Sigmoid colon (tissue), 7 donors: ENCODE measurements around the gene ACSM5. TPM values are rescaled to one million over a fixed set of nuclear protein-coding genes. Genes with fewer than 3 reads are reported as not detected.

Experiments
- DNase-seq: peaks from one replicate; pipeline ENCODE4 v3.0.0-alpha.2; 2019
- H3K27ac ChIP-seq, 4 donors: fragments of 200-600 bp; sonication (generic); one replicate each; pipeline ENCODE4 v1.5.1; 2016 to 2019; ENCODE audit warnings: mild to moderate bottlenecking in 1 of 4
- H3K27me3 ChIP-seq, 3 donors: fragments of 200-600 bp; sonication (generic); one replicate each; pipeline ENCODE4 v1.5.1; 2019; ENCODE audit warnings: mild to moderate bottlenecking in 1 of 3
- H3K36me3 ChIP-seq, 4 donors: fragments of 200-600 bp; sonication (generic); one replicate each; pipeline ENCODE4 v1.5.1; 2016 to 2019
- H3K4me1 ChIP-seq, 4 donors: fragments of 200-600 bp; sonication (generic); one replicate each; pipeline ENCODE4 v1.5.1; 2017 to 2019
- H3K4me3 ChIP-seq, 4 donors: fragments of 200-600 bp; sonication (generic); one replicate each; pipeline ENCODE4 v1.5.1; 2017 to 2019; ENCODE audit warnings: mild to moderate bottlenecking in 2 of 4, moderate library complexity in 1 of 4
- H3K9me3 ChIP-seq, 4 donors: fragments of 200-600 bp in 3 of 4; sonication (generic) in 3 of 4; one replicate each; pipeline versions ENCODE4 v1.5.1 to v1.6.1; 2013 to 2019
- CTCF ChIP-seq, 4 experiments: fragments of 450-650 bp in 3 of 4; fragments of 200-600 bp in 1 of 4; IDR thresholded peaks; one replicate each; pipeline ENCODE4 v1.5.1; 2016 to 2019; ENCODE audit warnings: antibody characterized with exemption in 4 of 4, mild to moderate bottlenecking in 3 of 4, moderate library complexity in 2 of 4
- EP300 ChIP-seq, 4 donors: sonication (generic); formaldehyde crosslinking; IDR thresholded peaks; one replicate each; pipeline ENCODE4 v1.6.1; 2017; ENCODE audit warnings: antibody characterized with exemption in 4 of 4
- POLR2A ChIP-seq, 2 donors: fragments of 450-650 bp; IDR thresholded peaks; one replicate each; pipeline ENCODE4 v1.6.1; 2016; ENCODE audit warnings: antibody characterized with exemption in 2 of 2, mild to moderate bottlenecking in 2 of 2, moderate library complexity in 2 of 2
- POLR2AphosphoS5 ChIP-seq, 4 donors: sonication (generic); formaldehyde crosslinking; IDR thresholded peaks; one replicate each; pipeline ENCODE4 v1.6.1; 2017; ENCODE audit warnings: antibody characterized with exemption in 4 of 4
- WGBS, 2 donors: extraction: QIAGEN DNeasy Blood & Tissue Kit; methylation state at CpG; one replicate each; pipeline ENCODE4 v1.1.7; 2013; 5-methylcytosine and 5-hydroxymethylcytosine counted together
- intact Hi-C: fragments of 100-400 bp; cut with DNase I; formaldehyde crosslinking; loops from one replicate; pipeline ENCODE4 v1.15.1; 2023
- polyA plus RNA-seq, 3 donors: library from polyadenylated mRNA; stranded (reverse); fragments of 200-250 nt; gene quantifications; one replicate each; pipeline ENCODE4 v1.2.3, GENCODE V29; 2013
- total RNA-seq, 4 donors: library from RNA; depleted of rRNA; stranded (reverse); fragments of >200 nt; gene quantifications; one replicate each; pipeline ENCODE4 v1.1.0, GENCODE V29; 2016
- donor health status: healthy with polysubstance abuse.
- donor health status: Bipolar disorder and iron deficiency.
- donor health status: healthy.

ACSM5 gene
- 10 to 100 TPM in 1 of 4 donors, 1 to 10 TPM in 3; 2.8 to 11.4 (median 4.0) TPM for total RNA-seq
- polyA plus RNA-seq: 1 to 10 TPM in 2 of 3 donors, under 1 TPM in 1; 0.69 to 4.2 (median 1.3) TPM

GRCh38 chr16:20409398-20410120 lies at the start of gene ACSM5:
Gene ACSM5, plus strand, starts transcription at chr16:20409534. Its CDS starts 1,951 bp downstream, at chr16:20411485.
- no peaks in the 10 kb centered on the region for H3K36me3 ChIP-seq
- peak within 1 kb of the TSS in 1 of 4 donors; percentile 13 for H3K4me3 ChIP-seq
- no peaks in the 10 kb centered on the region for H3K4me1 ChIP-seq
- DNase-seq: peak; percentile 86
- intact Hi-C loops: no loop called here
- 82 to 83% methylated on average over 6 of the region's 6 CpGs for WGBS, 2 donors
- H3K9me3 ChIP-seq: no peaks in the 10 kb centered on the region
- H3K27ac ChIP-seq: peak within 1 kb of the TSS in 3 of 4 donors; percentile 19 to 31 (median 31)
- TF ChIP-seq POLR2A (IDR thresholded peaks at IDR 0.05) (no peak), POLR2AphosphoS5 (IDR thresholded peaks at IDR 0.05) (peak in 3 of 4 donors; percentile 7 to 53 (median 40))
- H3K27me3 ChIP-seq: no peaks in the 10 kb centered on the region

GRCh38 chr16:20359997-20360396 lies 49.3 kb upstream of the ACSM5 start:
- intact Hi-C loops: no loop called here
- Histone ChIP-seq H3K9me3 (no peaks in the 10 kb centered on the region), H3K27me3 (peaks cover 0 to 11% (median 0%) of the 10 kb centered on the region in 3 donors), H3K4me3 (no peak overlapping the region), H3K4me1 (no peaks in the 10 kb centered on the region), H3K27ac (no peak overlapping the region), H3K36me3 (no peaks in the 10 kb centered on the region)
- no peak for DNase-seq
- 67 to 78% methylated on average over 2 of the region's 2 CpGs for WGBS, 2 donors
- TF ChIP-seq POLR2AphosphoS5 (IDR thresholded peaks at IDR 0.05) (no peak), CTCF (IDR thresholded peaks at IDR 0.05) (no peak), POLR2A (IDR thresholded peaks at IDR 0.05) (no peak), EP300 (IDR thresholded peaks at IDR 0.05) (no peak)

GRCh38 chr16:20363191-20363590 lies 46.1 kb upstream of the ACSM5 start:
- Histone ChIP-seq H3K27ac (no peak overlapping the region), H3K4me3 (no peak overlapping the region), H3K9me3 (no peaks in the 10 kb centered on the region), H3K27me3 (peaks cover 0 to under 1% (median 0%) of the 10 kb centered on the region in 3 donors), H3K36me3 (no peaks in the 10 kb centered on the region), H3K4me1 (no peaks in the 10 kb centered on the region)
- TF ChIP-seq CTCF (IDR thresholded peaks at IDR 0.05) (no peak), POLR2A (IDR thresholded peaks at IDR 0.05) (no peak), POLR2AphosphoS5 (IDR thresholded peaks at IDR 0.05) (no peak), EP300 (IDR thresholded peaks at IDR 0.05) (no peak)
- no peak for DNase-seq
- intact Hi-C loops: no loop called here
- 51 to 72% methylated on average over 2 of the region's 2 CpGs for WGBS, 2 donors

- TF ChIP-seq CTCF (IDR thresholded peaks at IDR 0.05) (no peak), EP300 (IDR thresholded peaks at IDR 0.05) (no peak)
- Histone ChIP-seq H3K36me3 (no peaks in the 10 kb centered on the region), H3K27ac (no peak overlapping the region), H3K27me3 (no peaks in the 10 kb centered on the region), H3K4me3 (no peak overlapping the region), H3K4me1 (no peaks in the 10 kb centered on the region), H3K9me3 (no peaks in the 10 kb centered on the region)
- no peak for DNase-seq
- intact Hi-C loops: no loop called here
- 79 to 83% methylated on average over 3 of the region's 3 CpGs for WGBS, 2 donors
Observed at GRCh38 chr16:20364051-20364450, 45.3 kb upstream of the ACSM5 start.

- TF ChIP-seq POLR2AphosphoS5 (IDR thresholded peaks at IDR 0.05): no peak
- WGBS, 2 donors: 79 to 82% methylated on average over 9 of the region's 9 CpGs
- Histone ChIP-seq H3K4me3 (no peak overlapping the region), H3K27me3 (no peaks in the 10 kb centered on the region), H3K36me3 (no peaks in the 10 kb centered on the region), H3K9me3 (no peaks in the 10 kb centered on the region), H3K4me1 (no peaks in the 10 kb centered on the region), H3K27ac (no peak overlapping the region)
- no peak for DNase-seq
- intact Hi-C loops: no loop called here
Observed at GRCh38 chr16:20369452-20370054, 39.8 kb upstream of the ACSM5 start.
